WTC11 (cell line): Measurements from ENCODE around the gene CORIN. TPM values are rescaled to one million over a fixed set of nuclear protein-coding genes. Genes with fewer than 3 reads are reported as not detected.

Experiments used
- ATAC-seq: fragments of 200-7000 bp; cut with Tn5 transposase; 2 replicates; pipeline ENCODE4 v1.10.0; 2021; ENCODE audit warnings: mild to moderate bottlenecking, moderate library complexity
- CTCF ChIA-PET: fragments of 300-600 bp; sonication (Branson Sonifier 250); formaldehyde crosslinking; loops from one replicate; lab custom pipeline; 2021; ENCODE audit warnings: antibody characterized with exemption; lab: Charles Lee
- POLR2A ChIA-PET: fragments of 350-600 bp; sonication (Branson Sonifier 250); formaldehyde crosslinking; loops from one replicate; lab custom pipeline; 2021; ENCODE audit warnings: antibody characterized with exemption; lab: Charles Lee
- DNase-seq: peaks from one replicate; pipeline ENCODE4 v3.0.0; 2021; ENCODE audit warnings: low spot score
- H3K27ac Mint-ChIP-seq: 2 replicates; pipeline ENCODE4 v1.8.0; 2021; ENCODE audit warnings: mixed read lengths
- H3K27me3 Mint-ChIP-seq: 2 replicates; pipeline ENCODE4 v1.8.0; 2021; ENCODE audit warnings: low read depth, mild to moderate bottlenecking, moderate library complexity, mixed read lengths
- H3K36me3 Mint-ChIP-seq: 2 replicates; pipeline ENCODE4 v1.8.0; 2021; ENCODE audit warnings: mixed read lengths
- H3K4me1 Mint-ChIP-seq: 2 replicates; pipeline ENCODE4 v1.8.0; 2022; ENCODE audit warnings: mixed read lengths
- H3K4me3 Mint-ChIP-seq: 2 replicates; pipeline ENCODE4 v1.8.0; 2021; ENCODE audit warnings: mild to moderate bottlenecking, moderate library complexity, mixed read lengths
- H3K9me3 Mint-ChIP-seq: 2 replicates; pipeline ENCODE4 v1.8.0; 2021; ENCODE audit warnings: mixed read lengths
- EMX1 ChIP-seq: fragments of 250-450 bp; sonication (Bioruptor Pico); IDR thresholded peaks from 2 replicates; pipeline ENCODE4 v1.8.0; 2021; ENCODE audit warnings: mild to moderate bottlenecking
- JAZF1 ChIP-seq: fragments of 250-450 bp; sonication (Bioruptor Pico); IDR thresholded peaks from 2 replicates; pipeline ENCODE4 v1.9.0; 2021; ENCODE audit warnings: moderate library complexity, mild to moderate bottlenecking, inconsistent platforms
- JUN ChIP-seq: sonication (generic); formaldehyde crosslinking; IDR thresholded peaks from 2 replicates; pipeline ENCODE4 v1.8.0; 2023; ENCODE audit warnings: mild to moderate bottlenecking, missing genetic modification reagents
- NFYB ChIP-seq: sonication (generic); formaldehyde crosslinking; conservative IDR thresholded peaks from 2 replicates; pipeline ENCODE4 v1.8.0; 2022; ENCODE audit warnings: low read depth, missing genetic modification reagents
- NR3C1 ChIP-seq: sonication (generic); formaldehyde crosslinking; conservative IDR thresholded peaks from 2 replicates; pipeline ENCODE4 v1.8.1; 2023; ENCODE audit warnings: low read depth, mild to moderate bottlenecking, missing genetic modification reagents
- PRRX2 ChIP-seq: fragments of 250-450 bp; sonication (Bioruptor Pico); IDR thresholded peaks from 2 replicates; pipeline ENCODE4 v1.8.0; 2021; ENCODE audit warnings: mild to moderate bottlenecking
- total RNA-seq: library from RNA; stranded (reverse); gene quantifications from 3 replicates; pipeline ENCODE4 v1.2.3, GENCODE V29; 2021
- TF ChIP-seq, protein P1 (sequence below): sonication (generic); formaldehyde crosslinking; IDR thresholded peaks from 2 replicates; pipeline ENCODE4 v1.8.0; 2022; ENCODE audit warnings: missing genetic modification reagents
- TF ChIP-seq, protein P2 (sequence below): fragments of 200-600 bp; IDR thresholded peaks from 2 replicates; pipeline ENCODE4 v1.8.0; 2022; ENCODE audit warnings: antibody characterized with exemption
- TF ChIP-seq, protein P3 (sequence below): sonication (generic); formaldehyde crosslinking; conservative IDR thresholded peaks from 2 replicates; pipeline ENCODE4 v1.8.1; 2023; ENCODE audit warnings: mild to moderate bottlenecking, low read depth, missing genetic modification reagents, moderate library complexity
- TF ChIP-seq, protein P4 (sequence below): sonication (generic); formaldehyde crosslinking; IDR thresholded peaks from 2 replicates; pipeline ENCODE4 v1.8.1; 2022; ENCODE audit warnings: mild to moderate bottlenecking, missing genetic modification reagents, moderate library complexity, borderline replicate concordance
- TF ChIP-seq, protein P5 (sequence below): sonication (generic); formaldehyde crosslinking; IDR thresholded peaks from 2 replicates; pipeline ENCODE4 v1.8.0; 2023; ENCODE audit warnings: mild to moderate bottlenecking, missing genetic modification reagents
- TF ChIP-seq, protein P6 (sequence below): sonication (generic); formaldehyde crosslinking; IDR thresholded peaks from 2 replicates; pipeline ENCODE4 v1.8.1; 2023; ENCODE audit warnings: mild to moderate bottlenecking, missing genetic modification reagents
- TF ChIP-seq, protein P7 (sequence below): sonication (generic); formaldehyde crosslinking; IDR thresholded peaks from 2 replicates; pipeline ENCODE4 v1.8.1; 2022; ENCODE audit warnings: mild to moderate bottlenecking, moderate library complexity, missing genetic modification reagents
- TF ChIP-seq, protein P8 (sequence below): sonication (generic); formaldehyde crosslinking; IDR thresholded peaks from 2 replicates; pipeline ENCODE4 v1.8.0; 2023; ENCODE audit warnings: missing genetic modification reagents, mild to moderate bottlenecking, borderline replicate concordance

Gene CORIN
- total RNA-seq, 1 experiment from 2014 or later = 0.33 TPM

DNA sequence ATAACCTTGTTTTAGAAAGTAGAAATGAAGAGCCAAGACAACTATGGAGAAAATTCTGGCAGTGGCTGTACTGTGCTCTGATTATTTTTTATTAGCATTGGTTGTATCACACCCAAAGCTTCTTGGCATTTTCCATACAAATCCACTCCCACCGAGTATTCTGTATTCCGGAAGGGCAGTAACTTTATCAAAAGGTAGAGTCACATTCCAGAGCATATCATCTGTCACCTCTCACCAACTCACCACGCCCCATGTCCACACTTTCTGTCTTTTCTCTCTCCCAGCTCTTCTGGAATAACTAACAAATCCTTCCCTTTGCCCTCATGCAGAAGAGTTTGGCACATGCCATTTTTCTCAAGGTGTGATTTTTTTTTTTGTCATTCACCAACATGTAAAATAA is 52.7 kb downstream of the CORIN start (continued):
- TF ChIP-seq, protein P1, sequence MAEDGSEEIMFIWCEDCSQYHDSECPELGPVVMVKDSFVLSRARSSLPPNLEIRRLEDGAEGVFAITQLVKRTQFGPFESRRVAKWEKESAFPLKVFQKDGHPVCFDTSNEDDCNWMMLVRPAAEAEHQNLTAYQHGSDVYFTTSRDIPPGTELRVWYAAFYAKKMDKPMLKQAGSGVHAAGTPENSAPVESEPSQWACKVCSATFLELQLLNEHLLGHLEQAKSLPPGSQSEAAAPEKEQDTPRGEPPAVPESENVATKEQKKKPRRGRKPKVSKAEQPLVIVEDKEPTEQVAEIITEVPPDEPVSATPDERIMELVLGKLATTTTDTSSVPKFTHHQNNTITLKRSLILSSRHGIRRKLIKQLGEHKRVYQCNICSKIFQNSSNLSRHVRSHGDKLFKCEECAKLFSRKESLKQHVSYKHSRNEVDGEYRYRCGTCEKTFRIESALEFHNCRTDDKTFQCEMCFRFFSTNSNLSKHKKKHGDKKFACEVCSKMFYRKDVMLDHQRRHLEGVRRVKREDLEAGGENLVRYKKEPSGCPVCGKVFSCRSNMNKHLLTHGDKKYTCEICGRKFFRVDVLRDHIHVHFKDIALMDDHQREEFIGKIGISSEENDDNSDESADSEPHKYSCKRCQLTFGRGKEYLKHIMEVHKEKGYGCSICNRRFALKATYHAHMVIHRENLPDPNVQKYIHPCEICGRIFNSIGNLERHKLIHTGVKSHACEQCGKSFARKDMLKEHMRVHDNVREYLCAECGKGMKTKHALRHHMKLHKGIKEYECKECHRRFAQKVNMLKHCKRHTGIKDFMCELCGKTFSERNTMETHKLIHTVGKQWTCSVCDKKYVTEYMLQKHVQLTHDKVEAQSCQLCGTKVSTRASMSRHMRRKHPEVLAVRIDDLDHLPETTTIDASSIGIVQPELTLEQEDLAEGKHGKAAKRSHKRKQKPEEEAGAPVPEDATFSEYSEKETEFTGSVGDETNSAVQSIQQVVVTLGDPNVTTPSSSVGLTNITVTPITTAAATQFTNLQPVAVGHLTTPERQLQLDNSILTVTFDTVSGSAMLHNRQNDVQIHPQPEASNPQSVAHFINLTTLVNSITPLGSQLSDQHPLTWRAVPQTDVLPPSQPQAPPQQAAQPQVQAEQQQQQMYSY (CRISPR knock-in tag) = no peak
- TF ChIP-seq, protein P2, sequence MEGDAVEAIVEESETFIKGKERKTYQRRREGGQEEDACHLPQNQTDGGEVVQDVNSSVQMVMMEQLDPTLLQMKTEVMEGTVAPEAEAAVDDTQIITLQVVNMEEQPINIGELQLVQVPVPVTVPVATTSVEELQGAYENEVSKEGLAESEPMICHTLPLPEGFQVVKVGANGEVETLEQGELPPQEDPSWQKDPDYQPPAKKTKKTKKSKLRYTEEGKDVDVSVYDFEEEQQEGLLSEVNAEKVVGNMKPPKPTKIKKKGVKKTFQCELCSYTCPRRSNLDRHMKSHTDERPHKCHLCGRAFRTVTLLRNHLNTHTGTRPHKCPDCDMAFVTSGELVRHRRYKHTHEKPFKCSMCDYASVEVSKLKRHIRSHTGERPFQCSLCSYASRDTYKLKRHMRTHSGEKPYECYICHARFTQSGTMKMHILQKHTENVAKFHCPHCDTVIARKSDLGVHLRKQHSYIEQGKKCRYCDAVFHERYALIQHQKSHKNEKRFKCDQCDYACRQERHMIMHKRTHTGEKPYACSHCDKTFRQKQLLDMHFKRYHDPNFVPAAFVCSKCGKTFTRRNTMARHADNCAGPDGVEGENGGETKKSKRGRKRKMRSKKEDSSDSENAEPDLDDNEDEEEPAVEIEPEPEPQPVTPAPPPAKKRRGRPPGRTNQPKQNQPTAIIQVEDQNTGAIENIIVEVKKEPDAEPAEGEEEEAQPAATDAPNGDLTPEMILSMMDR = no peak
- TF ChIP-seq, protein P3, sequence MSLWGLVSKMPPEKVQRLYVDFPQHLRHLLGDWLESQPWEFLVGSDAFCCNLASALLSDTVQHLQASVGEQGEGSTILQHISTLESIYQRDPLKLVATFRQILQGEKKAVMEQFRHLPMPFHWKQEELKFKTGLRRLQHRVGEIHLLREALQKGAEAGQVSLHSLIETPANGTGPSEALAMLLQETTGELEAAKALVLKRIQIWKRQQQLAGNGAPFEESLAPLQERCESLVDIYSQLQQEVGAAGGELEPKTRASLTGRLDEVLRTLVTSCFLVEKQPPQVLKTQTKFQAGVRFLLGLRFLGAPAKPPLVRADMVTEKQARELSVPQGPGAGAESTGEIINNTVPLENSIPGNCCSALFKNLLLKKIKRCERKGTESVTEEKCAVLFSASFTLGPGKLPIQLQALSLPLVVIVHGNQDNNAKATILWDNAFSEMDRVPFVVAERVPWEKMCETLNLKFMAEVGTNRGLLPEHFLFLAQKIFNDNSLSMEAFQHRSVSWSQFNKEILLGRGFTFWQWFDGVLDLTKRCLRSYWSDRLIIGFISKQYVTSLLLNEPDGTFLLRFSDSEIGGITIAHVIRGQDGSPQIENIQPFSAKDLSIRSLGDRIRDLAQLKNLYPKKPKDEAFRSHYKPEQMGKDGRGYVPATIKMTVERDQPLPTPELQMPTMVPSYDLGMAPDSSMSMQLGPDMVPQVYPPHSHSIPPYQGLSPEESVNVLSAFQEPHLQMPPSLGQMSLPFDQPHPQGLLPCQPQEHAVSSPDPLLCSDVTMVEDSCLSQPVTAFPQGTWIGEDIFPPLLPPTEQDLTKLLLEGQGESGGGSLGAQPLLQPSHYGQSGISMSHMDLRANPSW = no peak
- TF ChIP-seq, protein P4, sequence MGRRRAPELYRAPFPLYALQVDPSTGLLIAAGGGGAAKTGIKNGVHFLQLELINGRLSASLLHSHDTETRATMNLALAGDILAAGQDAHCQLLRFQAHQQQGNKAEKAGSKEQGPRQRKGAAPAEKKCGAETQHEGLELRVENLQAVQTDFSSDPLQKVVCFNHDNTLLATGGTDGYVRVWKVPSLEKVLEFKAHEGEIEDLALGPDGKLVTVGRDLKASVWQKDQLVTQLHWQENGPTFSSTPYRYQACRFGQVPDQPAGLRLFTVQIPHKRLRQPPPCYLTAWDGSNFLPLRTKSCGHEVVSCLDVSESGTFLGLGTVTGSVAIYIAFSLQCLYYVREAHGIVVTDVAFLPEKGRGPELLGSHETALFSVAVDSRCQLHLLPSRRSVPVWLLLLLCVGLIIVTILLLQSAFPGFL (CRISPR knock-in tag) = no peak

DNA sequence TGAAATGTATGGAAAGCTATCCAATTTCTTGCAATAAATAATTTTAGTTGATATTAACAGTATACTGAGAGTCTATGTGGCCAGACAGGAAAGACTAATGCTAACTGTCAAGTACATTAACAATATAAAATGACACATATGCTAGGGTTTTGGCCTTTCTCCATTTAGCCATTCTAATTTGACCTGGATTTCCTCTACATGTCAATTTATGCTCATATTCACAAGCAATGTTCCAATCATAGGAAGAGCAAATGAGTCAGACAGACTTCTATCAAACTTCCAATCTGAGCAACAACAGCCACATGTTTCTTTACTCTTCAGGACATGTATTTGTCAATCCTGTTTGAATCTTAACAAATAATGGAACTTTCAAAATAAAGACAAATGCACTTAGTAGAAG is 53.6 kb downstream of the CORIN start:
- ChIA-PET CTCF (no interaction called here), POLR2A (no interaction called here)
- no peaks in the 10 kb centered on the region for H3K36me3 Mint-ChIP-seq
- peaks cover 9% of the 10 kb centered on the region for H3K9me3 Mint-ChIP-seq
- no peaks in the 10 kb centered on the region for H3K27me3 Mint-ChIP-seq
- ATAC-seq (no peak), DNase-seq (no peak)
- no peak overlapping the region for H3K4me3 Mint-ChIP-seq
- no peak overlapping the region for H3K27ac Mint-ChIP-seq
- no peaks in the 10 kb centered on the region for H3K4me1 Mint-ChIP-seq
- no peak for TF ChIP-seq EMX1 (CRISPR knock-in tag)
- TF ChIP-seq, protein P4 (CRISPR knock-in tag) = no peak
- TF ChIP-seq, protein P5, sequence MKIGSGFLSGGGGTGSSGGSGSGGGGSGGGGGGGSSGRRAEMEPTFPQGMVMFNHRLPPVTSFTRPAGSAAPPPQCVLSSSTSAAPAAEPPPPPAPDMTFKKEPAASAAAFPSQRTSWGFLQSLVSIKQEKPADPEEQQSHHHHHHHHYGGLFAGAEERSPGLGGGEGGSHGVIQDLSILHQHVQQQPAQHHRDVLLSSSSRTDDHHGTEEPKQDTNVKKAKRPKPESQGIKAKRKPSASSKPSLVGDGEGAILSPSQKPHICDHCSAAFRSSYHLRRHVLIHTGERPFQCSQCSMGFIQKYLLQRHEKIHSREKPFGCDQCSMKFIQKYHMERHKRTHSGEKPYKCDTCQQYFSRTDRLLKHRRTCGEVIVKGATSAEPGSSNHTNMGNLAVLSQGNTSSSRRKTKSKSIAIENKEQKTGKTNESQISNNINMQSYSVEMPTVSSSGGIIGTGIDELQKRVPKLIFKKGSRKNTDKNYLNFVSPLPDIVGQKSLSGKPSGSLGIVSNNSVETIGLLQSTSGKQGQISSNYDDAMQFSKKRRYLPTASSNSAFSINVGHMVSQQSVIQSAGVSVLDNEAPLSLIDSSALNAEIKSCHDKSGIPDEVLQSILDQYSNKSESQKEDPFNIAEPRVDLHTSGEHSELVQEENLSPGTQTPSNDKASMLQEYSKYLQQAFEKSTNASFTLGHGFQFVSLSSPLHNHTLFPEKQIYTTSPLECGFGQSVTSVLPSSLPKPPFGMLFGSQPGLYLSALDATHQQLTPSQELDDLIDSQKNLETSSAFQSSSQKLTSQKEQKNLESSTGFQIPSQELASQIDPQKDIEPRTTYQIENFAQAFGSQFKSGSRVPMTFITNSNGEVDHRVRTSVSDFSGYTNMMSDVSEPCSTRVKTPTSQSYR = no peak
- TF ChIP-seq, protein P6, sequence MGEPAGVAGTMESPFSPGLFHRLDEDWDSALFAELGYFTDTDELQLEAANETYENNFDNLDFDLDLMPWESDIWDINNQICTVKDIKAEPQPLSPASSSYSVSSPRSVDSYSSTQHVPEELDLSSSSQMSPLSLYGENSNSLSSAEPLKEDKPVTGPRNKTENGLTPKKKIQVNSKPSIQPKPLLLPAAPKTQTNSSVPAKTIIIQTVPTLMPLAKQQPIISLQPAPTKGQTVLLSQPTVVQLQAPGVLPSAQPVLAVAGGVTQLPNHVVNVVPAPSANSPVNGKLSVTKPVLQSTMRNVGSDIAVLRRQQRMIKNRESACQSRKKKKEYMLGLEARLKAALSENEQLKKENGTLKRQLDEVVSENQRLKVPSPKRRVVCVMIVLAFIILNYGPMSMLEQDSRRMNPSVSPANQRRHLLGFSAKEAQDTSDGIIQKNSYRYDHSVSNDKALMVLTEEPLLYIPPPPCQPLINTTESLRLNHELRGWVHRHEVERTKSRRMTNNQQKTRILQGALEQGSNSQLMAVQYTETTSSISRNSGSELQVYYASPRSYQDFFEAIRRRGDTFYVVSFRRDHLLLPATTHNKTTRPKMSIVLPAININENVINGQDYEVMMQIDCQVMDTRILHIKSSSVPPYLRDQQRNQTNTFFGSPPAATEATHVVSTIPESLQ (CRISPR knock-in tag) = no peak
- TF ChIP-seq NR3C1 (CRISPR knock-in tag) = no peak
- no peak for TF ChIP-seq JUN (CRISPR knock-in tag)
- TF ChIP-seq PRRX2 (CRISPR knock-in tag) = no peak
- TF ChIP-seq NFYB = no peak
- TF ChIP-seq, protein P7, sequence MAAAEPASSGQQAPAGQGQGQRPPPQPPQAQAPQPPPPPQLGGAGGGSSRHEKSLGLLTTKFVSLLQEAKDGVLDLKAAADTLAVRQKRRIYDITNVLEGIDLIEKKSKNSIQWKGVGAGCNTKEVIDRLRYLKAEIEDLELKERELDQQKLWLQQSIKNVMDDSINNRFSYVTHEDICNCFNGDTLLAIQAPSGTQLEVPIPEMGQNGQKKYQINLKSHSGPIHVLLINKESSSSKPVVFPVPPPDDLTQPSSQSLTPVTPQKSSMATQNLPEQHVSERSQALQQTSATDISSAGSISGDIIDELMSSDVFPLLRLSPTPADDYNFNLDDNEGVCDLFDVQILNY (CRISPR knock-in tag) = no peak
- no peak for TF ChIP-seq JAZF1 (CRISPR knock-in tag)
- TF ChIP-seq, protein P8, sequence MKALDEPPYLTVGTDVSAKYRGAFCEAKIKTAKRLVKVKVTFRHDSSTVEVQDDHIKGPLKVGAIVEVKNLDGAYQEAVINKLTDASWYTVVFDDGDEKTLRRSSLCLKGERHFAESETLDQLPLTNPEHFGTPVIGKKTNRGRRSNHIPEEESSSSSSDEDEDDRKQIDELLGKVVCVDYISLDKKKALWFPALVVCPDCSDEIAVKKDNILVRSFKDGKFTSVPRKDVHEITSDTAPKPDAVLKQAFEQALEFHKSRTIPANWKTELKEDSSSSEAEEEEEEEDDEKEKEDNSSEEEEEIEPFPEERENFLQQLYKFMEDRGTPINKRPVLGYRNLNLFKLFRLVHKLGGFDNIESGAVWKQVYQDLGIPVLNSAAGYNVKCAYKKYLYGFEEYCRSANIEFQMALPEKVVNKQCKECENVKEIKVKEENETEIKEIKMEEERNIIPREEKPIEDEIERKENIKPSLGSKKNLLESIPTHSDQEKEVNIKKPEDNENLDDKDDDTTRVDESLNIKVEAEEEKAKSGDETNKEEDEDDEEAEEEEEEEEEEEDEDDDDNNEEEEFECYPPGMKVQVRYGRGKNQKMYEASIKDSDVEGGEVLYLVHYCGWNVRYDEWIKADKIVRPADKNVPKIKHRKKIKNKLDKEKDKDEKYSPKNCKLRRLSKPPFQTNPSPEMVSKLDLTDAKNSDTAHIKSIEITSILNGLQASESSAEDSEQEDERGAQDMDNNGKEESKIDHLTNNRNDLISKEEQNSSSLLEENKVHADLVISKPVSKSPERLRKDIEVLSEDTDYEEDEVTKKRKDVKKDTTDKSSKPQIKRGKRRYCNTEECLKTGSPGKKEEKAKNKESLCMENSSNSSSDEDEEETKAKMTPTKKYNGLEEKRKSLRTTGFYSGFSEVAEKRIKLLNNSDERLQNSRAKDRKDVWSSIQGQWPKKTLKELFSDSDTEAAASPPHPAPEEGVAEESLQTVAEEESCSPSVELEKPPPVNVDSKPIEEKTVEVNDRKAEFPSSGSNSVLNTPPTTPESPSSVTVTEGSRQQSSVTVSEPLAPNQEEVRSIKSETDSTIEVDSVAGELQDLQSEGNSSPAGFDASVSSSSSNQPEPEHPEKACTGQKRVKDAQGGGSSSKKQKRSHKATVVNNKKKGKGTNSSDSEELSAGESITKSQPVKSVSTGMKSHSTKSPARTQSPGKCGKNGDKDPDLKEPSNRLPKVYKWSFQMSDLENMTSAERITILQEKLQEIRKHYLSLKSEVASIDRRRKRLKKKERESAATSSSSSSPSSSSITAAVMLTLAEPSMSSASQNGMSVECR (CRISPR knock-in tag) = no peak
